Measurements from ENCODE around the gene MRPL51.
A peak's percentile ranks its signal among the peaks of the same experiment; 100 is the strongest.
"Not testable (repeated sequence)": the region's sequence is repeated elsewhere in the genome, so short reads cannot be mapped to it uniquely, and the experiment has no call there.

MRPL51 gene

GRCh38 chr12:6469609-6470374, 23.3 kb downstream of the MRPL51 start:
- H3K36me3 Mint-ChIP-seq (ENCODE audit: insufficient read depth), result peaks cover 32% of the 10 kb centered on the region
- H3K4me3 Mint-ChIP-seq, result peak overlapping the region; percentile 90
- ATAC-seq (replicated peaks; ENCODE audit: extremely low read depth, poor library complexity, severe bottlenecking), result peak; percentile 2
- H3K27me3 Mint-ChIP-seq, result no peaks in the 10 kb centered on the region
- H3K27ac Mint-ChIP-seq (ENCODE audit: low read depth), result peak overlapping the region; percentile 81
- DNase-seq (ENCODE audit: low spot score in 2 of 2), result no peak
- H3K9me3 Mint-ChIP-seq, result no peaks in the 10 kb centered on the region
- H3K4me1 Mint-ChIP-seq, result peaks cover 56% of the 10 kb centered on the region

GRCh38 chr12:6469092-6469491, 24.0 kb downstream of the MRPL51 start:
- H3K27ac Mint-ChIP-seq (ENCODE audit: low read depth), result peak overlapping the region; percentile 69
- ATAC-seq (replicated peaks; ENCODE audit: extremely low read depth, poor library complexity, severe bottlenecking), result no peak
- H3K4me1 Mint-ChIP-seq, result peaks cover 63% of the 10 kb centered on the region
- H3K36me3 Mint-ChIP-seq (ENCODE audit: insufficient read depth), result peaks cover 39% of the 10 kb centered on the region
- no peak for DNase-seq (ENCODE audit: low spot score in 2 of 2)
- H3K4me3 Mint-ChIP-seq, result peak overlapping the region; percentile 90
- H3K27me3 Mint-ChIP-seq, result no peaks in the 10 kb centered on the region
- no peaks in the 10 kb centered on the region for H3K9me3 Mint-ChIP-seq

- no peaks in the 10 kb centered on the region for H3K27me3 Mint-ChIP-seq
- no peak for DNase-seq (ENCODE audit: low spot score in 2 of 2)
- peaks cover 71% of the 10 kb centered on the region for H3K4me1 Mint-ChIP-seq
- no peak for ATAC-seq (replicated peaks; ENCODE audit: extremely low read depth, poor library complexity, severe bottlenecking)
- H3K4me3 Mint-ChIP-seq, result peak overlapping the region; percentile 90
- no peaks in the 10 kb centered on the region for H3K9me3 Mint-ChIP-seq
- H3K27ac Mint-ChIP-seq (ENCODE audit: low read depth), result peak overlapping the region; percentile 69
- peaks cover 47% of the 10 kb centered on the region for H3K36me3 Mint-ChIP-seq (ENCODE audit: insufficient read depth)
Observed at GRCh38 chr12:6468283-6468575, 24.8 kb downstream of the MRPL51 start.

- Mint-ChIP-seq H3K4me1 (peaks cover 76% of the 10 kb centered on the region), H3K36me3 (ENCODE audit: insufficient read depth) (peaks cover 51% of the 10 kb centered on the region), H3K27ac (ENCODE audit: low read depth) (peak overlapping the region; percentile 69), H3K4me3 (peak overlapping the region; percentile 90)
- not testable (repeated sequence) for H3K9me3 Mint-ChIP-seq; ATAC-seq (replicated peaks; ENCODE audit: extremely low read depth, poor library complexity, severe bottlenecking); H3K27me3 Mint-ChIP-seq; DNase-seq (ENCODE audit: low spot score in 2 of 2)
Observed at GRCh38 chr12:6467571-6468282, 25.3 kb downstream of the MRPL51 start.

GRCh38 chr12:6466751-6467150, 26.3 kb downstream of the MRPL51 start:
- H3K9me3 Mint-ChIP-seq; DNase-seq (ENCODE audit: low spot score in 2 of 2); H3K27me3 Mint-ChIP-seq; ATAC-seq (replicated peaks; ENCODE audit: extremely low read depth, poor library complexity, severe bottlenecking): not testable (repeated sequence)
- Mint-ChIP-seq H3K4me3 (peak overlapping the region; percentile 90), H3K36me3 (ENCODE audit: insufficient read depth) (peaks cover 58% of the 10 kb centered on the region), H3K27ac (ENCODE audit: low read depth) (peak overlapping the region; percentile 42), H3K4me1 (peaks cover 86% of the 10 kb centered on the region)

GRCh38 chr12:6466184-6466573, 26.9 kb downstream of the MRPL51 start:
- Mint-ChIP-seq H3K4me3 (no peak overlapping the region), H3K27me3 (no peaks in the 10 kb centered on the region), H3K27ac (ENCODE audit: low read depth) (peak overlapping the region; percentile 75), H3K9me3 (no peaks in the 10 kb centered on the region), H3K36me3 (ENCODE audit: insufficient read depth) (peaks cover 61% of the 10 kb centered on the region), H3K4me1 (peaks cover 88% of the 10 kb centered on the region)
- ATAC-seq (replicated peaks; ENCODE audit: extremely low read depth, poor library complexity, severe bottlenecking) (no peak), DNase-seq (ENCODE audit: low spot score in 2 of 2) (no peak)

- ATAC-seq (replicated peaks; ENCODE audit: extremely low read depth, poor library complexity, severe bottlenecking) (no peak), DNase-seq (ENCODE audit: low spot score in 2 of 2) (peak in 1 of 2 donors; percentile 32)
- Mint-ChIP-seq H3K9me3 (no peaks in the 10 kb centered on the region), H3K4me1 (peaks cover 90% of the 10 kb centered on the region), H3K27me3 (no peaks in the 10 kb centered on the region), H3K4me3 (no peak overlapping the region), H3K36me3 (ENCODE audit: insufficient read depth) (peaks cover 62% of the 10 kb centered on the region), H3K27ac (ENCODE audit: low read depth) (peak overlapping the region; percentile 75)
Observed at GRCh38 chr12:6465467-6466183, 27.4 kb downstream of the MRPL51 start.

GRCh38 chr12:6464531-6464930, 28.5 kb downstream of the MRPL51 start:
- ATAC-seq (replicated peaks; ENCODE audit: extremely low read depth, poor library complexity, severe bottlenecking) (no peak), DNase-seq (ENCODE audit: low spot score in 2 of 2) (no peak)
- Mint-ChIP-seq H3K4me1 (peaks cover 90% of the 10 kb centered on the region), H3K4me3 (peak overlapping the region; percentile 78), H3K27ac (ENCODE audit: low read depth) (peak overlapping the region; percentile 99), H3K36me3 (ENCODE audit: insufficient read depth) (peaks cover 63% of the 10 kb centered on the region), H3K27me3 (no peaks in the 10 kb centered on the region), H3K9me3 (no peaks in the 10 kb centered on the region)

GRCh38 chr12:6463858-6464257, 29.2 kb downstream of the MRPL51 start:
- Mint-ChIP-seq H3K4me1 (peaks cover 89% of the 10 kb centered on the region), H3K27me3 (no peaks in the 10 kb centered on the region), H3K9me3 (no peaks in the 10 kb centered on the region), H3K4me3 (peak overlapping the region; percentile 78), H3K27ac (ENCODE audit: low read depth) (peak overlapping the region; percentile 99), H3K36me3 (ENCODE audit: insufficient read depth) (peaks cover 68% of the 10 kb centered on the region)
- no peak for ATAC-seq (replicated peaks; ENCODE audit: extremely low read depth, poor library complexity, severe bottlenecking)
- DNase-seq (ENCODE audit: low spot score in 2 of 2), result no peak

GRCh38 chr12:6463216-6463615, 29.8 kb downstream of the MRPL51 start:
- Mint-ChIP-seq H3K27ac (ENCODE audit: low read depth) (peak overlapping the region; percentile 99), H3K36me3 (ENCODE audit: insufficient read depth) (peaks cover 69% of the 10 kb centered on the region), H3K4me1 (peaks cover 88% of the 10 kb centered on the region), H3K9me3 (no peaks in the 10 kb centered on the region), H3K4me3 (peak overlapping the region; percentile 78), H3K27me3 (no peaks in the 10 kb centered on the region)
- ATAC-seq (replicated peaks; ENCODE audit: extremely low read depth, poor library complexity, severe bottlenecking) (no peak), DNase-seq (ENCODE audit: low spot score in 2 of 2) (no peak)

- DNase-seq (ENCODE audit: low spot score in 2 of 2), result no peak
- H3K27ac Mint-ChIP-seq (ENCODE audit: low read depth), result peak overlapping the region; percentile 99
- H3K4me1 Mint-ChIP-seq, result peaks cover 82% of the 10 kb centered on the region
- ATAC-seq (replicated peaks; ENCODE audit: extremely low read depth, poor library complexity, severe bottlenecking), result peak; percentile 42
- peaks cover 73% of the 10 kb centered on the region for H3K36me3 Mint-ChIP-seq (ENCODE audit: insufficient read depth)
- H3K27me3 Mint-ChIP-seq, result no peaks in the 10 kb centered on the region
- no peaks in the 10 kb centered on the region for H3K9me3 Mint-ChIP-seq
- peak overlapping the region; percentile 78 for H3K4me3 Mint-ChIP-seq
Observed at GRCh38 chr12:6462234-6462995, 30.6 kb downstream of the MRPL51 start.
